ENCODE results near the gene UNG. TPM values are rescaled to one million over a fixed set of nuclear protein-coding genes. Genes with fewer than 3 reads are reported as not detected.

Gene UNG
- polyA plus RNA-seq, 1 of the 3 experiments (the other 2 are of a cell fraction) = 33.2 TPM

GRCh38 chr12:109127533-109128242 lies 30.3 kb downstream of the UNG start:
- WGBS (ENCODE audit: low lambda C conversion rate) = 91% methylated on average over 13 of the region's 13 CpGs
- Histone ChIP-seq H3K27ac (ENCODE audit: low read depth in 2 of 2, low read length in 1 of 2) (no peak overlapping the region), H3K9ac (no peak overlapping the region), H3K9me2 (no peaks in the 10 kb centered on the region), H3K4me1 (ENCODE audit: control insufficient read depth in 1 of 2, insufficient read depth in 2 of 2, low read depth in 1 of 2, low read length in 1 of 2) (peaks cover 0 to 7% of the 10 kb centered on the region in 2 experiments; a peak in 1 of 4 replicates), H3K4me2 (no peak overlapping the region), H3F3A (replicated peaks; ENCODE audit: insufficient read depth) (no peaks in the 10 kb centered on the region), H3K79me2 (ENCODE audit: insufficient read depth) (no peaks in the 10 kb centered on the region), H3K9me3 (no peaks in the 10 kb centered on the region), H3K36me3 (replicated peaks in 1 of 2; ENCODE audit: control insufficient read depth in 1 of 2, insufficient read depth in 2 of 2, low read length in 1 of 2) (no peaks in the 10 kb centered on the region), H4K20me1 (ENCODE audit: insufficient read depth) (no peaks in the 10 kb centered on the region), H3K27me3 (ENCODE audit: insufficient read depth) (no peaks in the 10 kb centered on the region), H2AFZ (ENCODE audit: low read depth) (no peak overlapping the region), H3K4me3 (ENCODE audit: low read depth in 2 of 2, low read length in 1 of 2) (no peak overlapping the region)
- no peak for DNase-seq
- ChIA-PET CTCF (interaction anchor here (1.1 to 2.1 kb wide), 2 partner anchors 16 to 266 kb away, joined by 3 to 9 read pairs; no protein-coding TSS in a partner anchor), POLR2A (no interaction called here)
- no peak for TF ChIP-seq TEAD4 (IDR thresholded peaks at IDR 0.05; ENCODE audit: borderline replicate concordance, insufficient read depth)
- TF ChIP-seq POLR2AphosphoS5 (IDR thresholded peaks at IDR 0.05; ENCODE audit: low read depth, low read length) = no peak
- TF ChIP-seq RCOR1 (IDR thresholded peaks at IDR 0.05; ENCODE audit: low read length) = no peak
- TF ChIP-seq EZH2phosphoT487 (IDR thresholded peaks at IDR 0.05; ENCODE audit: borderline replicate concordance, low read depth) = no peak
- no peak for TF ChIP-seq ELF1 (IDR thresholded peaks at IDR 0.05)
- TF ChIP-seq SIN3A (IDR thresholded peaks at IDR 0.05; ENCODE audit: borderline replicate concordance, low read depth, low read length) = no peak
- no peak for TF ChIP-seq PBX3 (IDR thresholded peaks at IDR 0.05)
- TF ChIP-seq RAD21 (IDR thresholded peaks at IDR 0.05; ENCODE audit: low read length) = no peak
- TF ChIP-seq REST (IDR thresholded peaks at IDR 0.05; ENCODE audit: low read depth, low read length) = no peak
- TF ChIP-seq RXRA (IDR thresholded peaks at IDR 0.05; ENCODE audit: borderline replicate concordance, low read depth) = no peak
- TF ChIP-seq JUND (IDR thresholded peaks at IDR 0.05) = no peak
- TF ChIP-seq NRF1 (IDR thresholded peaks at IDR 0.05; ENCODE audit: low read depth, low read length) = no peak
- no peak for TF ChIP-seq ZBTB33 (IDR thresholded peaks at IDR 0.05; ENCODE audit: borderline replicate concordance, low read depth)
- no peak for TF ChIP-seq MXI1 (IDR thresholded peaks at IDR 0.05; ENCODE audit: low read depth, low read length)

Data from SK-N-SH (cell line).